ENCODE data around the gene FBRS. TPM values are rescaled to one million over a fixed set of nuclear protein-coding genes. Genes with fewer than 3 reads are reported as not detected.

Gene FBRS
- total RNA-seq, 1 experiment from 2014 or later: 16.8 TPM

DNA sequence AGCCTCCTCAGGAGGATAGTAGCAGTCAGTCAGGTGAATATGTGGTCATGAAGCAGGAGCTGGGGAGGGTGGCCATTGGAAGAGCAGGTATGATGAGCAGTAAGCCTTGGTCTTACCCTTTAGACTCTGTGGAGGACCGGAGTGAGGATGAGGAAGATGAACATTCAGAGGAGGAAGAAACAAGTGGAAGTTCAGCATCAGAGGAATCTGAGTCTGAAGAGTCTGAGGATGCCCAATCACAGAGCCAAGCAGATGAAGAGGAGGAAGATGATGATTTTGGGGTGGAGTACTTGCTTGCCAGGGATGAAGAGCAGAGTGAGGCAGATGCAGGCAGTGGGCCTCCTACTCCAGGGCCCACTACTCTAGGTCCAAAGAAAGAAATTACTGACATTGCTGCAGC lies 53.5 kb downstream of the FBRS start:
- Histone ChIP-seq H3K79me2 (ENCODE audit: insufficient read depth, low read length) (no peaks in the 10 kb centered on the region), H3K27ac (ENCODE audit: insufficient read length, low read depth, low read length) (no peak overlapping the region), H2BK20ac (ENCODE audit: low read depth, low read length, poor library complexity, severe bottlenecking) (no peak overlapping the region), H3K4me1 (ENCODE audit: insufficient read depth, low read length) (no peaks in the 10 kb centered on the region), H3K9ac (ENCODE audit: extremely low read depth, insufficient read length, low read length) (no peak overlapping the region), H4K91ac (ENCODE audit: insufficient read length, low read depth, low read length) (no peak overlapping the region), H3K27me3 (ENCODE audit: insufficient read depth, low read length) (no peaks in the 10 kb centered on the region), H3K4ac (ENCODE audit: low read depth, low read length) (no peak overlapping the region), H3K4me2 (ENCODE audit: insufficient read depth, insufficient read length, low read length) (no peak overlapping the region), H3K18ac (ENCODE audit: insufficient read length, low read depth, low read length) (no peak overlapping the region), H2AK5ac (ENCODE audit: insufficient read length, low read length) (no peak overlapping the region), H2BK15ac (ENCODE audit: low read depth, low read length) (no peak overlapping the region), H2BK120ac (ENCODE audit: low read depth, low read length, poor library complexity, severe bottlenecking) (no peak overlapping the region), H3K56ac (ENCODE audit: insufficient read length, low read depth, low read length) (no peak overlapping the region), H3K23me2 (ENCODE audit: insufficient read length, low read depth, low read length, poor library complexity, severe bottlenecking) (no peaks in the 10 kb centered on the region), H2AFZ (ENCODE audit: low read length) (no peak overlapping the region), H2BK12ac (ENCODE audit: insufficient read length, low read depth, low read length) (no peak overlapping the region), H3T11ph (ENCODE audit: low read length) (no peak overlapping the region), H4K20me1 (ENCODE audit: control insufficient read depth, insufficient read depth, insufficient read length) (no peaks in the 10 kb centered on the region), H3K79me1 (ENCODE audit: insufficient read depth, low read depth, low read length, poor library complexity, severe bottlenecking) (no peaks in the 10 kb centered on the region), H3K23ac (ENCODE audit: insufficient read length, low read depth, low read length) (no peak overlapping the region), H3K14ac (ENCODE audit: insufficient read depth, low read length) (no peak overlapping the region), H4K8ac (replicated peaks; ENCODE audit: insufficient read length, low read depth, low read length) (no peak overlapping the region), H2BK5ac (ENCODE audit: insufficient read length, low read length) (no peak overlapping the region), H4K5ac (ENCODE audit: insufficient read length, low read depth, low read length) (no peak overlapping the region), H3K9me3 (ENCODE audit: control insufficient read depth, low read depth, low read length) (no peaks in the 10 kb centered on the region)
- DNase-seq: no peak
- TF ChIP-seq, protein P1, sequence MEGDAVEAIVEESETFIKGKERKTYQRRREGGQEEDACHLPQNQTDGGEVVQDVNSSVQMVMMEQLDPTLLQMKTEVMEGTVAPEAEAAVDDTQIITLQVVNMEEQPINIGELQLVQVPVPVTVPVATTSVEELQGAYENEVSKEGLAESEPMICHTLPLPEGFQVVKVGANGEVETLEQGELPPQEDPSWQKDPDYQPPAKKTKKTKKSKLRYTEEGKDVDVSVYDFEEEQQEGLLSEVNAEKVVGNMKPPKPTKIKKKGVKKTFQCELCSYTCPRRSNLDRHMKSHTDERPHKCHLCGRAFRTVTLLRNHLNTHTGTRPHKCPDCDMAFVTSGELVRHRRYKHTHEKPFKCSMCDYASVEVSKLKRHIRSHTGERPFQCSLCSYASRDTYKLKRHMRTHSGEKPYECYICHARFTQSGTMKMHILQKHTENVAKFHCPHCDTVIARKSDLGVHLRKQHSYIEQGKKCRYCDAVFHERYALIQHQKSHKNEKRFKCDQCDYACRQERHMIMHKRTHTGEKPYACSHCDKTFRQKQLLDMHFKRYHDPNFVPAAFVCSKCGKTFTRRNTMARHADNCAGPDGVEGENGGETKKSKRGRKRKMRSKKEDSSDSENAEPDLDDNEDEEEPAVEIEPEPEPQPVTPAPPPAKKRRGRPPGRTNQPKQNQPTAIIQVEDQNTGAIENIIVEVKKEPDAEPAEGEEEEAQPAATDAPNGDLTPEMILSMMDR (conservative IDR thresholded peaks at IDR 0.05): no peak
- Mint-ChIP-seq H3K36me3 (ENCODE audit: insufficient read depth in 1 of 3, low read depth in 3 of 3) (peaks cover 73 to 94% (median 87%) of the 10 kb centered on the region in 3 experiments; a peak in 6 of 7 replicates), H3K4me1 (no peaks in the 10 kb centered on the region), H3K9me3 (no peaks in the 10 kb centered on the region), H3K27ac (no peak overlapping the region), H3K27me3 (ENCODE audit: low read depth) (no peaks in the 10 kb centered on the region), H3K4me3 (no peak overlapping the region)
- no CpG with 5 or more reads among the region's 1 CpG for WGBS (ENCODE audit: extremely low coverage, insufficient read length, low lambda C conversion rate)

All from H9 (cell line).